NT2/D1 (cell line): ENCODE data around the gene L3MBTL4.

ENCODE experiments used
- SUZ12 ChIP-seq: IDR thresholded peaks from 2 replicates; pipeline ENCODE4 v1.6.1; 2011; ENCODE audit not compliant: insufficient read length, insufficient read depth; ENCODE audit errors: extremely low read depth
- YY1 ChIP-seq: IDR thresholded peaks from 2 replicates; pipeline ENCODE4 v1.6.1; 2011; ENCODE audit not compliant: insufficient read length, insufficient read depth
- ZNF274 ChIP-seq: IDR thresholded peaks from 2 replicates; pipeline ENCODE4 v1.6.1; 2011; ENCODE audit warnings: mild to moderate bottlenecking, low read depth, low read length

GRCh38 chr18:5909125-5909524, 505.6 kb downstream of the L3MBTL4 start:
- TF ChIP-seq ZNF274: no peak
- TF ChIP-seq YY1: no peak
- no peak for TF ChIP-seq SUZ12
